PC-9 (cell line): ENCODE data around the gene SCN7A. TPM values are rescaled to one million over a fixed set of nuclear protein-coding genes. Genes with fewer than 3 reads are reported as not detected.

ENCODE experiments used
- BruUV-seq: library from RNA; stranded (reverse); fragments of 400-500 nt; replicated peaks from 2 replicates; lab custom pipeline; 2021; lab: Mats Ljungman, UMichigan
- CTCF ChIA-PET: fragments of 300-600 bp; sonication (Branson Sonifier 250); formaldehyde crosslinking; loops from one replicate; lab custom pipeline; 2022; ENCODE audit warnings: antibody characterized with exemption; lab: Charles Lee
- POLR2A ChIA-PET: fragments of 300-600 bp; sonication (Branson Sonifier 250); formaldehyde crosslinking; loops from one replicate; lab custom pipeline; 2022; ENCODE audit warnings: antibody characterized with exemption; ENCODE audit not compliant: unreplicated experiment; lab: Charles Lee
- DNase-seq, 2 experiments: peaks; one replicate each; pipeline versions ENCODE4 v3.0.0 to v3.0.0-alpha.2; 2015 to 2022; ENCODE audit warnings: mixed read lengths in 1 of 2
- H2AFZ ChIP-seq: fragments of 200-600 bp; sonication (generic); 2 replicates; pipeline ENCODE4 v1.8.1; 2017; ENCODE audit warnings: antibody characterized with exemption
- H3F3A ChIP-seq: fragments of 200-600 bp; sonication (generic); 2 replicates; pipeline ENCODE4 v1.8.1; 2017; ENCODE audit warnings: antibody characterized with exemption, mild to moderate bottlenecking, low read depth; ENCODE audit not compliant: insufficient read depth
- H3K27ac ChIP-seq: fragments of 200-600 bp; sonication (generic); 2 replicates; pipeline ENCODE4 v1.6.1; 2016; ENCODE audit warnings: mixed run types
- H3K27me3 ChIP-seq: fragments of 200-600 bp; sonication (generic); 2 replicates; pipeline ENCODE4 v1.6.1; 2016; ENCODE audit warnings: low read depth, mixed run types; ENCODE audit not compliant: insufficient read depth
- H3K36me3 ChIP-seq: fragments of 200-600 bp; sonication (generic); 2 replicates; pipeline ENCODE4 v1.6.1; 2016; ENCODE audit warnings: low read depth, mixed run types
- H3K4me1 ChIP-seq: fragments of 200-600 bp; sonication (generic); replicated peaks from 2 replicates; pipeline ENCODE4 v1.6.1; 2016; ENCODE audit warnings: mixed run types; ENCODE audit not compliant: insufficient read depth
- H3K4me2 ChIP-seq: fragments of 200-600 bp; sonication (generic); 2 replicates; pipeline ENCODE4 v1.6.1; 2017; ENCODE audit warnings: mixed run types
- H3K4me3 ChIP-seq: fragments of 200-600 bp; sonication (generic); 2 replicates; pipeline ENCODE4 v1.6.1; 2016; ENCODE audit warnings: mixed run types
- H3K79me2 ChIP-seq: fragments of 200-600 bp; sonication (generic); 2 replicates; pipeline ENCODE4 v1.6.1; 2017; ENCODE audit warnings: low read depth, mixed run types
- H3K9me2 ChIP-seq: fragments of 200-600 bp; sonication (generic); 2 replicates; pipeline ENCODE4 v1.8.1; 2017; ENCODE audit warnings: mild to moderate bottlenecking; ENCODE audit not compliant: insufficient read depth
- H3K9me3 ChIP-seq: fragments of 200-600 bp; sonication (generic); 2 replicates; pipeline ENCODE4 v1.8.1; 2016; ENCODE audit warnings: low read depth; ENCODE audit not compliant: insufficient read depth
- H4K20me1 ChIP-seq: fragments of 200-600 bp; sonication (generic); 2 replicates; pipeline ENCODE4 v1.8.1; 2017; ENCODE audit not compliant: insufficient read depth
- EZH2 ChIP-seq: fragments of 200-600 bp; sonication (generic); IDR thresholded peaks from 2 replicates; pipeline ENCODE4 v1.8.0; 2017; ENCODE audit warnings: antibody characterized with exemption, low read depth
- intact Hi-C: fragments of 100-400 bp; cut with micrococcal nuclease; formaldehyde crosslinking; loops from one replicate; pipeline ENCODE4 v1.10.0; 2022; ENCODE audit not compliant: unreplicated experiment
- total RNA-seq: library from RNA; stranded (reverse); gene quantifications from 2 replicates; pipeline ENCODE4 v1.2.3, GENCODE V29; 2021
- TF ChIP-seq, protein P1 (sequence below): fragments of 200-600 bp; sonication (generic); conservative IDR thresholded peaks from 2 replicates; pipeline ENCODE4 v1.6.1; 2017; ENCODE audit warnings: mixed run types, antibody characterized with exemption, mild to moderate bottlenecking, moderate library complexity

The SCN7A gene
- total RNA-seq, 1 experiment from 2014 or later = not detected

DNA sequence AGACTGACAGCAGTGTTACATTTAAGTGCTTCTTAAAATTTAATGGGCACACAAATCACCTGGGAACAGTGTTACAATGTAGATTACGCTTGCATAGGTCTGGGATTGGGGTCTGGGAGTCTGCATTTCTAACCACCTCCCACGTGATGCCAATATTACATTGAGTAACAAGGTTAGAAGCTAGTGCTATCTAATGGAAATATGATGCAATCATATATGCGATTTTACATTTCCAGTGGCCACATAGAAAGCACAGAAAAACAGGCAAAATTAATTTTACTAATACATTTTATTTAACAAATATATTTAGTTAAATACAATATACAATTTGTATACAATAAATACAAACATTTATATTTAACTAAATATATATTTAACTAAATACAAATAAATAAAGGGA lies 53.7 kb downstream of the SCN7A start:
- Histone ChIP-seq H3K36me3 (no peaks in the 10 kb centered on the region), H3K4me2 (no peak overlapping the region), H3F3A (no peaks in the 10 kb centered on the region), H2AFZ (no peak overlapping the region), H3K4me3 (no peak overlapping the region), H3K27ac (no peak overlapping the region), H3K9me2 (no peaks in the 10 kb centered on the region), H3K27me3 (no peaks in the 10 kb centered on the region), H3K79me2 (no peaks in the 10 kb centered on the region), H4K20me1 (no peaks in the 10 kb centered on the region), H3K9me3 (no peaks in the 10 kb centered on the region), H3K4me1 (no peaks in the 10 kb centered on the region)
- CTCF ChIA-PET = no interaction called here
- POLR2A ChIA-PET = no interaction called here
- TF ChIP-seq EZH2 = no peak
- TF ChIP-seq, protein P1, sequence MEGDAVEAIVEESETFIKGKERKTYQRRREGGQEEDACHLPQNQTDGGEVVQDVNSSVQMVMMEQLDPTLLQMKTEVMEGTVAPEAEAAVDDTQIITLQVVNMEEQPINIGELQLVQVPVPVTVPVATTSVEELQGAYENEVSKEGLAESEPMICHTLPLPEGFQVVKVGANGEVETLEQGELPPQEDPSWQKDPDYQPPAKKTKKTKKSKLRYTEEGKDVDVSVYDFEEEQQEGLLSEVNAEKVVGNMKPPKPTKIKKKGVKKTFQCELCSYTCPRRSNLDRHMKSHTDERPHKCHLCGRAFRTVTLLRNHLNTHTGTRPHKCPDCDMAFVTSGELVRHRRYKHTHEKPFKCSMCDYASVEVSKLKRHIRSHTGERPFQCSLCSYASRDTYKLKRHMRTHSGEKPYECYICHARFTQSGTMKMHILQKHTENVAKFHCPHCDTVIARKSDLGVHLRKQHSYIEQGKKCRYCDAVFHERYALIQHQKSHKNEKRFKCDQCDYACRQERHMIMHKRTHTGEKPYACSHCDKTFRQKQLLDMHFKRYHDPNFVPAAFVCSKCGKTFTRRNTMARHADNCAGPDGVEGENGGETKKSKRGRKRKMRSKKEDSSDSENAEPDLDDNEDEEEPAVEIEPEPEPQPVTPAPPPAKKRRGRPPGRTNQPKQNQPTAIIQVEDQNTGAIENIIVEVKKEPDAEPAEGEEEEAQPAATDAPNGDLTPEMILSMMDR = no peak
- BruUV-seq = no TSS peak
- intact Hi-C loops = no loop called here
- DNase-seq = no peak

DNA sequence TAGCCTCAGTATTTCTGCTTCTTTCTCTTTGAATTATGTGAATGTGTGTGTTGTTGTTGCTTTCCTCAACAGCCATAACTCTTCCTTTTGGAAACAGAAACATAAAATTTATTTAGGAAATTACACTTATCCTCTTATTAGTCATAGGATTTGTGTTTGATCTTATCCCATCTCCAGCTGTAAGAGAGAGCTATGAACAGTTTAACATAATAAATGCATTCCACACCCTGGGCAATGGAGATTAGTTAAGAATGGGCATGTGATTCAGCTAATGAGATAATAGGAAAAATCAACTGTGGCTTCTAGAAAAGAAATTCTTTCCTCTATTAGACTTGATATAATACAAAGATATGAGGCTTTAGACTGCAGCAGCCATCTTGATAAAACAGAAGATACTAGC lies 55.0 kb downstream of the SCN7A start:
- Histone ChIP-seq H4K20me1 (no peaks in the 10 kb centered on the region), H3K79me2 (no peaks in the 10 kb centered on the region), H3K4me2 (no peak overlapping the region), H3K4me3 (no peak overlapping the region), H3K4me1 (no peaks in the 10 kb centered on the region), H3K27ac (no peak overlapping the region), H3F3A (no peaks in the 10 kb centered on the region), H3K9me3 (no peaks in the 10 kb centered on the region), H3K36me3 (no peaks in the 10 kb centered on the region), H3K27me3 (no peaks in the 10 kb centered on the region), H3K9me2 (no peaks in the 10 kb centered on the region), H2AFZ (no peak overlapping the region)
- POLR2A ChIA-PET = no interaction called here
- no peak for DNase-seq
- intact Hi-C loops = no loop called here
- CTCF ChIA-PET = no interaction called here
- TF ChIP-seq, protein P1 = no peak
- no peak for TF ChIP-seq EZH2
- no TSS peak for BruUV-seq

DNA sequence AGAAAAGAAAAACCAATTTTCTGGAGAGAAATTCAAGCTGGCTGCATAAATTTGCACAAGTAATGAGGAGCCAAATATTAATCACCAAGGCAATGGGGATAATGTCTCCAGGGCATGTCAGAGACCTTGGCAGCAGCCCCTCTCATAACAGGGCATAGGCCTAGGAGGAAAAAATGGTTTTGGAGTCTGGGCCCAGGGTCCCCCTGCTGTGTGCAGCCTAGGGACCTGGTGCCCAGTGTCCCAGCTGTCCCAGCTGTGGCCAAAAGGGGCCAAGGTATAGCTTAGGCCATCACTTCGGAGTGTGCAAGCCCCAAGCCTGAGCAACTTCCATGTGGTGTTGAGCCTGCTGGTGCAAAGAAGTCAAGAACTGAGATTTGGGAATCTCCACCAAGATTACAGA lies 57.1 kb downstream of the SCN7A start:
- no TSS peak for BruUV-seq
- Histone ChIP-seq H3K27ac (no peak overlapping the region), H3F3A (no peaks in the 10 kb centered on the region)

More for the DNA sequence above, 57.1 kb downstream of the SCN7A start:
- H3K9me2 ChIP-seq = no peaks in the 10 kb centered on the region
- ChIA-PET CTCF (no interaction called here), POLR2A (no interaction called here)
- H3K4me3 ChIP-seq = no peak overlapping the region
- no peaks in the 10 kb centered on the region for H4K20me1 ChIP-seq
- DNase-seq = no peak
- H3K79me2 ChIP-seq = no peaks in the 10 kb centered on the region
- H3K27me3 ChIP-seq = no peaks in the 10 kb centered on the region
- no peak for TF ChIP-seq EZH2
- TF ChIP-seq, protein P1 = no peak
- no peak overlapping the region for H3K4me2 ChIP-seq
- intact Hi-C loops = no loop called here
- no peak overlapping the region for H2AFZ ChIP-seq
- no peaks in the 10 kb centered on the region for H3K4me1 ChIP-seq
- H3K9me3 ChIP-seq = no peaks in the 10 kb centered on the region
- no peaks in the 10 kb centered on the region for H3K36me3 ChIP-seq
